ENCODE data around the gene MED13. TPM values are rescaled to one million over a fixed set of nuclear protein-coding genes. Genes with fewer than 3 reads are reported as not detected.

MED13 gene
- total and polyA plus RNA-seq, 9 of the 15 experiments (the other 6 are each of a cell fraction or from before 2014, with no cell fraction given), result 5.4 to 48.4 (median 28.2) TPM

DNA sequence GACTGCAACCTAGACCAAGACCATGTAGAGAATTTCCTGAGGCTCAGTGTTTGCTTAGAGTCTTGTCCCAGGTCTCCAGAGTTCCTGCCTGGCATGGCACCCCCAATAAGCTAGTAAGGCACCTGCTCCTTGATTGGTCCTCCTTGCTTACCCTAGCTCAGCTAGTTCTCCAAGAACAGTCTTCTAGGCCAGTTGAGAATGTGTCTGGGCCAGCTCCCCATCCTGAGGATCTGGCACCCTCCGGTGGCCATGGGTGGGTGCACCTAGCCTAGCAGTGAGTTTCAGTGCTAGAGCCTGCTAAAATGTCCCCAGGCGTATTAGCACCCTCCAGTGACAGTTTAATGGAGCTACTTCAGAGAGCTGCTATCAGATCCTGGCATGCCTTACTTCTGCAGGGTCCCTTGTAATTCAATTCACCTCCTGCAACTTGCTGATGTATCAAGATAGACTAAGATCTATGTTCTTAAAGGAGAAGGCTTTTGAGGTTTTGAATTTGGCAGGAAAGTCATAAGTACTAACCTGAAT, 44.4 kb upstream of the MED13 start (continued):
- TF ChIP-seq RBM14 (IDR thresholded peaks at IDR 0.05; ENCODE audit: borderline replicate concordance, insufficient read depth, low read depth, low read length) (no peak), ZNF282 (CRISPR knock-in tag; IDR thresholded peaks at IDR 0.05) (no peak), ZNF445 (CRISPR knock-in tag; IDR thresholded peaks at IDR 0.05; ENCODE audit: low read depth) (no peak), ZNF589 (CRISPR knock-in tag; IDR thresholded peaks at IDR 0.05; ENCODE audit: low read depth) (0 out of 2 replicates have a peak, but pooled peaks have one; percentile 55), SRSF7 (optimal IDR thresholded peaks at IDR 0.05; ENCODE audit: low read depth, low read length) (no peak), CBX8 (IDR thresholded peaks at IDR 0.05; ENCODE audit: borderline replicate concordance, extremely low read depth, low read depth, low read length, poor library complexity, severe bottlenecking) (no peak), SAP30 (IDR thresholded peaks at IDR 0.05; ENCODE audit: borderline replicate concordance, insufficient read depth, low read depth, low read length, poor library complexity, severe bottlenecking) (no peak), RHOXF2B (CRISPR knock-in tag; conservative IDR thresholded peaks at IDR 0.05) (no peak), HLTF (IDR thresholded peaks at IDR 0.05) (no peak), MED1 (CRISPR knock-in tag; IDR thresholded peaks at IDR 0.05; ENCODE audit: borderline replicate concordance) (no peak), CBFA2T3 (IDR thresholded peaks at IDR 0.05) (peak; percentile 24; the same call in 1 of the 2 replicates)
- TF ChIP-seq, protein P1, sequence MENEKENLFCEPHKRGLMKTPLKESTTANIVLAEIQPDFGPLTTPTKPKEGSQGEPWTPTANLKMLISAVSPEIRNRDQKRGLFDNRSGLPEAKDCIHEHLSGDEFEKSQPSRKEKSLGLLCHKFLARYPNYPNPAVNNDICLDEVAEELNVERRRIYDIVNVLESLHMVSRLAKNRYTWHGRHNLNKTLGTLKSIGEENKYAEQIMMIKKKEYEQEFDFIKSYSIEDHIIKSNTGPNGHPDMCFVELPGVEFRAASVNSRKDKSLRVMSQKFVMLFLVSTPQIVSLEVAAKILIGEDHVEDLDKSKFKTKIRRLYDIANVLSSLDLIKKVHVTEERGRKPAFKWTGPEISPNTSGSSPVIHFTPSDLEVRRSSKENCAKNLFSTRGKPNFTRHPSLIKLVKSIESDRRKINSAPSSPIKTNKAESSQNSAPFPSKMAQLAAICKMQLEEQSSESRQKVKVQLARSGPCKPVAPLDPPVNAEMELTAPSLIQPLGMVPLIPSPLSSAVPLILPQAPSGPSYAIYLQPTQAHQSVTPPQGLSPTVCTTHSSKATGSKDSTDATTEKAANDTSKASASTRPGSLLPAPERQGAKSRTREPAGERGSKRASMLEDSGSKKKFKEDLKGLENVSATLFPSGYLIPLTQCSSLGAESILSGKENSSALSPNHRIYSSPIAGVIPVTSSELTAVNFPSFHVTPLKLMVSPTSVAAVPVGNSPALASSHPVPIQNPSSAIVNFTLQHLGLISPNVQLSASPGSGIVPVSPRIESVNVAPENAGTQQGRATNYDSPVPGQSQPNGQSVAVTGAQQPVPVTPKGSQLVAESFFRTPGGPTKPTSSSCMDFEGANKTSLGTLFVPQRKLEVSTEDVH (IDR thresholded peaks at IDR 0.05; ENCODE audit: low read depth, partially characterized antibody), result peak; percentile 57
- TF ChIP-seq, protein P2, sequence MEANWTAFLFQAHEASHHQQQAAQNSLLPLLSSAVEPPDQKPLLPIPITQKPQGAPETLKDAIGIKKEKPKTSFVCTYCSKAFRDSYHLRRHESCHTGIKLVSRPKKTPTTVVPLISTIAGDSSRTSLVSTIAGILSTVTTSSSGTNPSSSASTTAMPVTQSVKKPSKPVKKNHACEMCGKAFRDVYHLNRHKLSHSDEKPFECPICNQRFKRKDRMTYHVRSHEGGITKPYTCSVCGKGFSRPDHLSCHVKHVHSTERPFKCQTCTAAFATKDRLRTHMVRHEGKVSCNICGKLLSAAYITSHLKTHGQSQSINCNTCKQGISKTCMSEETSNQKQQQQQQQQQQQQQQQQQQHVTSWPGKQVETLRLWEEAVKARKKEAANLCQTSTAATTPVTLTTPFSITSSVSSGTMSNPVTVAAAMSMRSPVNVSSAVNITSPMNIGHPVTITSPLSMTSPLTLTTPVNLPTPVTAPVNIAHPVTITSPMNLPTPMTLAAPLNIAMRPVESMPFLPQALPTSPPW (CRISPR knock-in tag; IDR thresholded peaks at IDR 0.05), result peak; percentile 39; the same call in 1 of the 2 replicates
- TF ChIP-seq, protein P3, sequence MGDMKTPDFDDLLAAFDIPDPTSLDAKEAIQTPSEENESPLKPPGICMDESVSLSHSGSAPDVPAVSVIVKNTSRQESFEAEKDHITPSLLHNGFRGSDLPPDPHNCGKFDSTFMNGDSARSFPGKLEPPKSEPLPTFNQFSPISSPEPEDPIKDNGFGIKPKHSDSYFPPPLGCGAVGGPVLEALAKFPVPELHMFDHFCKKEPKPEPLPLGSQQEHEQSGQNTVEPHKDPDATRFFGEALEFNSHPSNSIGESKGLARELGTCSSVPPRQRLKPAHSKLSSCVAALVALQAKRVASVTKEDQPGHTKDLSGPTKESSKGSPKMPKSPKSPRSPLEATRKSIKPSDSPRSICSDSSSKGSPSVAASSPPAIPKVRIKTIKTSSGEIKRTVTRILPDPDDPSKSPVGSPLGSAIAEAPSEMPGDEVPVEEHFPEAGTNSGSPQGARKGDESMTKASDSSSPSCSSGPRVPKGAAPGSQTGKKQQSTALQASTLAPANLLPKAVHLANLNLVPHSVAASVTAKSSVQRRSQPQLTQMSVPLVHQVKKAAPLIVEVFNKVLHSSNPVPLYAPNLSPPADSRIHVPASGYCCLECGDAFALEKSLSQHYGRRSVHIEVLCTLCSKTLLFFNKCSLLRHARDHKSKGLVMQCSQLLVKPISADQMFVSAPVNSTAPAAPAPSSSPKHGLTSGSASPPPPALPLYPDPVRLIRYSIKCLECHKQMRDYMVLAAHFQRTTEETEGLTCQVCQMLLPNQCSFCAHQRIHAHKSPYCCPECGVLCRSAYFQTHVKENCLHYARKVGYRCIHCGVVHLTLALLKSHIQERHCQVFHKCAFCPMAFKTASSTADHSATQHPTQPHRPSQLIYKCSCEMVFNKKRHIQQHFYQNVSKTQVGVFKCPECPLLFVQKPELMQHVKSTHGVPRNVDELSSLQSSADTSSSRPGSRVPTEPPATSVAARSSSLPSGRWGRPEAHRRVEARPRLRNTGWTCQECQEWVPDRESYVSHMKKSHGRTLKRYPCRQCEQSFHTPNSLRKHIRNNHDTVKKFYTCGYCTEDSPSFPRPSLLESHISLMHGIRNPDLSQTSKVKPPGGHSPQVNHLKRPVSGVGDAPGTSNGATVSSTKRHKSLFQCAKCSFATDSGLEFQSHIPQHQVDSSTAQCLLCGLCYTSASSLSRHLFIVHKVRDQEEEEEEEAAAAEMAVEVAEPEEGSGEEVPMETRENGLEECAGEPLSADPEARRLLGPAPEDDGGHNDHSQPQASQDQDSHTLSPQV (IDR thresholded peaks at IDR 0.05), result peak; percentile 56; the same call in 1 of the 2 replicates
- TF ChIP-seq, protein P4, sequence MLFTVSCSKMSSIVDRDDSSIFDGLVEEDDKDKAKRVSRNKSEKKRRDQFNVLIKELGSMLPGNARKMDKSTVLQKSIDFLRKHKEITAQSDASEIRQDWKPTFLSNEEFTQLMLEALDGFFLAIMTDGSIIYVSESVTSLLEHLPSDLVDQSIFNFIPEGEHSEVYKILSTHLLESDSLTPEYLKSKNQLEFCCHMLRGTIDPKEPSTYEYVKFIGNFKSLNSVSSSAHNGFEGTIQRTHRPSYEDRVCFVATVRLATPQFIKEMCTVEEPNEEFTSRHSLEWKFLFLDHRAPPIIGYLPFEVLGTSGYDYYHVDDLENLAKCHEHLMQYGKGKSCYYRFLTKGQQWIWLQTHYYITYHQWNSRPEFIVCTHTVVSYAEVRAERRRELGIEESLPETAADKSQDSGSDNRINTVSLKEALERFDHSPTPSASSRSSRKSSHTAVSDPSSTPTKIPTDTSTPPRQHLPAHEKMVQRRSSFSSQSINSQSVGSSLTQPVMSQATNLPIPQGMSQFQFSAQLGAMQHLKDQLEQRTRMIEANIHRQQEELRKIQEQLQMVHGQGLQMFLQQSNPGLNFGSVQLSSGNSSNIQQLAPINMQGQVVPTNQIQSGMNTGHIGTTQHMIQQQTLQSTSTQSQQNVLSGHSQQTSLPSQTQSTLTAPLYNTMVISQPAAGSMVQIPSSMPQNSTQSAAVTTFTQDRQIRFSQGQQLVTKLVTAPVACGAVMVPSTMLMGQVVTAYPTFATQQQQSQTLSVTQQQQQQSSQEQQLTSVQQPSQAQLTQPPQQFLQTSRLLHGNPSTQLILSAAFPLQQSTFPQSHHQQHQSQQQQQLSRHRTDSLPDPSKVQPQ (CRISPR knock-in tag; IDR thresholded peaks at IDR 0.05; ENCODE audit: borderline replicate concordance), result no peak
